Caco-2 (cell line): ENCODE measurements around the gene QSER1. TPM values are rescaled to one million over a fixed set of nuclear protein-coding genes. Genes with fewer than 3 reads are reported as not detected.

Experiments used
- BruUV-seq: library from RNA; stranded (reverse); fragments of 400-500 nt; replicated peaks from 2 replicates; lab custom pipeline; 2021; lab: Mats Ljungman, UMichigan
- CTCF ChIA-PET: fragments of 300-600 bp; sonication (Branson Sonifier 250); formaldehyde crosslinking; loops from one replicate; lab custom pipeline; 2022; ENCODE audit warnings: antibody characterized with exemption; lab: Charles Lee
- POLR2A ChIA-PET: fragments of 300-600 bp; sonication (Branson Sonifier 250); formaldehyde crosslinking; loops from one replicate; lab custom pipeline; 2022; ENCODE audit warnings: antibody characterized with exemption; lab: Charles Lee
- DNase-seq, 2 experiments: peaks; one replicate each; pipeline versions ENCODE4 v3.0.0 to v3.0.0-alpha.2; 2020 to 2022
- H3K27me3 ChIP-seq: replicated peaks from 2 replicates; pipeline ENCODE4 v1.6.0; 2011; ENCODE audit warnings: low read length; ENCODE audit not compliant: control insufficient read depth, insufficient read depth
- H3K36me3 ChIP-seq: 2 replicates; pipeline ENCODE4 v1.5.1; 2011; ENCODE audit warnings: low read length; ENCODE audit not compliant: control insufficient read depth, insufficient read depth
- H3K4me1 ChIP-seq: fragments of 250-450 bp; sonication (Bioruptor Pico); 2 replicates; pipeline ENCODE4 v1.5.1; 2020; ENCODE audit warnings: mild to moderate bottlenecking
- H3K4me3 ChIP-seq: 2 replicates; pipeline ENCODE4 v1.5.1; 2011; ENCODE audit warnings: low read depth, mild to moderate bottlenecking, control low read depth, low read length
- H3K9me3 ChIP-seq: fragments of 250-450 bp; sonication (Bioruptor Pico); 2 replicates; pipeline ENCODE4 v1.5.1; 2020; ENCODE audit warnings: mild to moderate bottlenecking, moderate library complexity
- H3K27ac Mint-ChIP-seq: one replicate; pipeline ENCODE4 v1.8.0; 2022; ENCODE audit warnings: mixed read lengths; ENCODE audit not compliant: unreplicated experiment
- H3K27me3 Mint-ChIP-seq: one replicate; pipeline ENCODE4 v1.8.0; 2022; ENCODE audit warnings: mixed read lengths; ENCODE audit not compliant: insufficient read depth, unreplicated experiment
- H3K36me3 Mint-ChIP-seq: one replicate; pipeline ENCODE4 v1.8.0; 2022; ENCODE audit warnings: mild to moderate bottlenecking, mixed read lengths; ENCODE audit not compliant: insufficient read depth, unreplicated experiment
- H3K4me1 Mint-ChIP-seq: one replicate; pipeline ENCODE4 v1.8.0; 2022; ENCODE audit warnings: low read depth, mixed read lengths; ENCODE audit not compliant: unreplicated experiment
- H3K4me3 Mint-ChIP-seq: one replicate; pipeline ENCODE4 v1.8.0; 2022; ENCODE audit warnings: mild to moderate bottlenecking, moderate library complexity, mixed read lengths; ENCODE audit not compliant: unreplicated experiment
- H3K9me3 Mint-ChIP-seq: one replicate; pipeline ENCODE4 v1.8.0; 2022; ENCODE audit warnings: mixed read lengths; ENCODE audit not compliant: unreplicated experiment
- CTCF ChIP-seq, 2 experiments: fragments of 200-600 bp in 1 of 2; IDR thresholded peaks; 1 replicate in 1 of 2; 2 replicates in 1 of 2; pipeline versions ENCODE4 v1.5.1 to v1.8.0; 2011 to 2022; ENCODE audit warnings: antibody characterized with exemption in 1 of 2, control low read depth in 1 of 2, inconsistent platforms in 1 of 2, low read depth in 1 of 2, low read length in 1 of 2, mild to moderate bottlenecking in 1 of 2, moderate library complexity in 1 of 2; ENCODE audit not compliant: insufficient read depth in 1 of 2, severe bottlenecking in 1 of 2, unreplicated experiment in 1 of 2
- intact Hi-C: fragments of 100-400 bp; cut with micrococcal nuclease; formaldehyde crosslinking; loops from one replicate; pipeline ENCODE4 v1.10.0; 2022; ENCODE audit not compliant: unreplicated experiment
- total RNA-seq: library from RNA; stranded (reverse); gene quantifications from 2 replicates; pipeline ENCODE4 v1.2.3, GENCODE V29; 2022

QSER1 gene
- total RNA-seq, 1 experiment from 2014 or later, result 45.0 TPM

GRCh38 chr11:32908619-32909018 lies 16.0 kb downstream of the QSER1 start:
- H3K27ac Mint-ChIP-seq, result no peak overlapping the region
- no peaks in the 10 kb centered on the region for H3K27me3 ChIP-seq
- ChIA-PET POLR2A (no interaction called here), CTCF (no interaction called here)
- no peaks in the 10 kb centered on the region for H3K9me3 Mint-ChIP-seq
- no peak for DNase-seq
- H3K27me3 Mint-ChIP-seq, result no peaks in the 10 kb centered on the region
- H3K4me1 Mint-ChIP-seq, result peaks cover 24% of the 10 kb centered on the region
- BruUV-seq, result no TSS peak
- H3K36me3 Mint-ChIP-seq, result peaks cover 17% of the 10 kb centered on the region
- no peak overlapping the region for H3K4me3 Mint-ChIP-seq
- TF ChIP-seq CTCF (IDR thresholded peaks at IDR 0.05; ENCODE audit: insufficient read depth in 1 of 2, low read depth in 1 of 2, low read length in 1 of 2, severe bottlenecking in 1 of 2, unreplicated experiment in 1 of 2), result no peak
- no peak overlapping the region for H3K4me3 ChIP-seq
- H3K36me3 ChIP-seq, result no peaks in the 10 kb centered on the region
- no peaks in the 10 kb centered on the region for H3K9me3 ChIP-seq
- peaks cover 4% of the 10 kb centered on the region; the same call in 1 of the 2 replicates for H3K4me1 ChIP-seq
- intact Hi-C loops, result no loop called here

- no peak for DNase-seq
- Mint-ChIP-seq H3K4me3 (no peak overlapping the region), H3K36me3 (peaks cover 17% of the 10 kb centered on the region), H3K27me3 (no peaks in the 10 kb centered on the region), H3K27ac (no peak overlapping the region), H3K9me3 (no peaks in the 10 kb centered on the region), H3K4me1 (peaks cover 18% of the 10 kb centered on the region)
- intact Hi-C loops, result no loop called here
- Histone ChIP-seq H3K9me3 (no peaks in the 10 kb centered on the region), H3K4me3 (no peak overlapping the region), H3K4me1 (peaks cover 6% of the 10 kb centered on the region; the same call in 1 of the 2 replicates), H3K36me3 (no peaks in the 10 kb centered on the region), H3K27me3 (no peaks in the 10 kb centered on the region)
- POLR2A ChIA-PET, result no interaction called here
- CTCF ChIA-PET, result no interaction called here
- no TSS peak for BruUV-seq
- TF ChIP-seq CTCF (IDR thresholded peaks at IDR 0.05; ENCODE audit: insufficient read depth in 1 of 2, low read depth in 1 of 2, low read length in 1 of 2, severe bottlenecking in 1 of 2, unreplicated experiment in 1 of 2), result no peak
Measured at GRCh38 chr11:32911413-32911812, 18.8 kb downstream of the QSER1 start.

- Histone ChIP-seq H3K4me3 (no peak overlapping the region), H3K9me3 (no peaks in the 10 kb centered on the region), H3K4me1 (peaks cover 15% of the 10 kb centered on the region), H3K27me3 (no peaks in the 10 kb centered on the region), H3K36me3 (no peaks in the 10 kb centered on the region)
- H3K27ac Mint-ChIP-seq, result no peak overlapping the region
- ChIA-PET CTCF (interaction anchor here (0.6 to 1.1 kb wide), 2 partner anchors 19 to 105 kb away, joined by 3 read pairs; no protein-coding TSS in a partner anchor), POLR2A (no interaction called here)
- H3K36me3 Mint-ChIP-seq, result peaks cover 16% of the 10 kb centered on the region
- no peaks in the 10 kb centered on the region for H3K27me3 Mint-ChIP-seq
- H3K4me3 Mint-ChIP-seq, result no peak overlapping the region
- DNase-seq, result no peak
- TF ChIP-seq CTCF (IDR thresholded peaks at IDR 0.05; ENCODE audit: insufficient read depth in 1 of 2, low read depth in 1 of 2, low read length in 1 of 2, severe bottlenecking in 1 of 2, unreplicated experiment in 1 of 2), result no peak
- H3K9me3 Mint-ChIP-seq, result no peaks in the 10 kb centered on the region
- BruUV-seq, result no TSS peak
- intact Hi-C loops, result no loop called here
- peaks cover 24% of the 10 kb centered on the region for H3K4me1 Mint-ChIP-seq
Measured at GRCh38 chr11:32913445-32913844, 20.8 kb downstream of the QSER1 start.
